Ovary (tissue), 9 donors: ENCODE measurements around the gene FAM240B. TPM values are rescaled to one million over a fixed set of nuclear protein-coding genes. Genes with fewer than 3 reads are reported as not detected.

ENCODE experiments used
- DNase-seq, 5 donors: peaks; one replicate each; pipeline ENCODE4 v3.0.0-alpha.2; 2019 to 2020
- H3K27ac ChIP-seq, 2 donors: fragments of 200-600 bp; one replicate each; pipeline versions ENCODE4 v1.5.1 to v1.8.0; 2019 to 2022
- H3K27me3 ChIP-seq: fragments of 200-600 bp; one replicate; pipeline ENCODE4 v1.8.0; 2022
- H3K36me3 ChIP-seq: fragments of 200-600 bp; sonication (generic); one replicate; pipeline ENCODE4 v1.5.1; 2019
- H3K4me1 ChIP-seq: one replicate; pipeline ENCODE4 v1.8.1; 2013; ENCODE audit warnings: mild to moderate bottlenecking, moderate library complexity; ENCODE audit not compliant: insufficient read depth
- H3K4me3 ChIP-seq: fragments of 200-600 bp; sonication (generic); one replicate; pipeline ENCODE4 v1.5.1; 2017
- H3K9me3 ChIP-seq, 2 donors: fragments of 200-600 bp in 1 of 2; sonication (generic) in 1 of 2; one replicate each; pipeline versions ENCODE4 v1.5.1 to v1.8.1; 2013 to 2019; ENCODE audit warnings: mild to moderate bottlenecking in 1 of 2, moderate library complexity in 1 of 2
- CTCF ChIP-seq, 3 donors: fragments of 450-650 bp in 2 of 3; fragments of 200-600 bp in 1 of 3; IDR thresholded peaks; one replicate each; pipeline versions ENCODE4 v1.5.1 to v1.8.0; 2016 to 2022; ENCODE audit warnings: antibody characterized with exemption in 3 of 3, mild to moderate bottlenecking in 1 of 3
- EP300 ChIP-seq: sonication (generic); formaldehyde crosslinking; IDR thresholded peaks from one replicate; pipeline ENCODE4 v1.6.1; 2017; ENCODE audit warnings: antibody characterized with exemption
- POLR2A ChIP-seq: fragments of 450-650 bp; IDR thresholded peaks from one replicate; pipeline ENCODE4 v1.6.1; 2017; ENCODE audit warnings: antibody characterized with exemption, mild to moderate bottlenecking, moderate library complexity
- WGBS, 3 donors: extraction: QIAGEN DNeasy Blood & Tissue Kit in 1 of 3; methylation state at CpG; one replicate each; pipeline versions ENCODE4 v1.1.5 to v1.1.7; 2013 to 2017; 5-methylcytosine and 5-hydroxymethylcytosine counted together
- intact Hi-C, 4 donors: fragments of 100-400 bp; cut with DNase I; formaldehyde crosslinking; loops; one replicate each; pipeline versions ENCODE4 v1.11.0 to v1.15.1; 2022 to 2023
- polyA plus RNA-seq, 2 donors: library from polyadenylated mRNA; stranded (reverse); fragments of 200-250 nt in 1 of 2; fragments of 350-450 nt in 1 of 2; fragmentation: Illumina TruSeq in 1 of 2; extraction: RNeasy Lipid Tissue Mini Kit (QIAGEN cat#74804) in 1 of 2; gene quantifications; one replicate each; pipeline ENCODE4 v1.2.3, GENCODE V29; 2013 to 2014
- total RNA-seq, 7 donors: library from RNA; depleted of rRNA in 2 of 7; stranded (reverse); fragments of >200 nt in 2 of 7; fragmentation: NEBNext Ultra II Directional in 3 of 7; extraction: Animal tissue kit (Norgen Biotek cat#: 25700) in 3 of 7; gene quantifications; one replicate each; pipeline versions ENCODE4 v1.1.0 to v1.2.4, GENCODE V29; 2016 to 2023
- donor health status: DM: no; HTN: no; CAD: no; lungs with moderate emphysema.
- donor health status: DM: no; HTN: no; CAD: no.
- donor health status: Bipolar disorder and iron deficiency.
- donor health status: DM: yes; HTN: yes; CAD: no.
- donor health status: DM: no; HTN: no; CAD: no.
- donor health status: DM: yes; HTN: yes; CAD: no.

The FAM240B gene
- total and polyA plus RNA-seq, 9 donors, result not detected

GRCh38 chr9:38686933-38687332, 33.0 kb downstream of the FAM240B start:
- no peaks in the 10 kb centered on the region for H3K9me3 ChIP-seq
- no peak for TF ChIP-seq POLR2A
- no peak for TF ChIP-seq CTCF (IDR thresholded peaks at IDR 0.05)
- no peak for TF ChIP-seq EP300
- intact Hi-C loops, result loop anchor here in 1 of 4 donors (10.0 kb wide), 1 partner anchor 48 kb away; no protein-coding TSS in a partner anchor
- H3K36me3 ChIP-seq, result no peaks in the 10 kb centered on the region
- H3K4me3 ChIP-seq, result no peak overlapping the region
- DNase-seq, result no peak
- peaks cover 8% of the 10 kb centered on the region for H3K4me1 ChIP-seq
- H3K27ac ChIP-seq, result no peak overlapping the region
- no peaks in the 10 kb centered on the region for H3K27me3 ChIP-seq
- 31 to 39% (median 33%) methylated on average over 10 of the region's 10 CpGs for WGBS, 3 donors

GRCh38 chr9:38685535-38685934, 34.4 kb downstream of the FAM240B start:
- Histone ChIP-seq H3K27me3 (no peaks in the 10 kb centered on the region), H3K36me3 (no peaks in the 10 kb centered on the region), H3K4me3 (no peak overlapping the region), H3K4me1 (peaks cover 5% of the 10 kb centered on the region), H3K9me3 (no peaks in the 10 kb centered on the region), H3K27ac (no peak overlapping the region)
- intact Hi-C loops, result loop anchor here in 1 of 4 donors (10.0 kb wide), 1 partner anchor 49 kb away; no protein-coding TSS in a partner anchor
- WGBS, 3 donors, result 72 to 90% (median 78%) methylated on average over 2 of the region's 2 CpGs
- no peak for TF ChIP-seq CTCF (IDR thresholded peaks at IDR 0.05)
- TF ChIP-seq POLR2A, result no peak
- TF ChIP-seq EP300, result no peak
- DNase-seq, result no peak

- no peak for DNase-seq
- 92 to 94% (median 92%) methylated on average over 8 of the region's 8 CpGs for WGBS, 3 donors
- intact Hi-C loops, result loop anchor here in 1 of 4 donors (10.0 kb wide), 1 partner anchor 51 kb away; no protein-coding TSS in a partner anchor
- H3K4me1 ChIP-seq, result peaks cover 3% of the 10 kb centered on the region
- no peak for TF ChIP-seq CTCF (IDR thresholded peaks at IDR 0.05)
- no peak for TF ChIP-seq EP300
- no peak for TF ChIP-seq POLR2A
- H3K9me3 ChIP-seq, result no peaks in the 10 kb centered on the region
- H3K27me3 ChIP-seq, result no peaks in the 10 kb centered on the region
- no peak overlapping the region for H3K4me3 ChIP-seq
- H3K36me3 ChIP-seq, result no peaks in the 10 kb centered on the region
- H3K27ac ChIP-seq, result no peak overlapping the region
Observed at GRCh38 chr9:38683336-38683735, 36.6 kb downstream of the FAM240B start.

GRCh38 chr9:38682713-38683112, 37.2 kb downstream of the FAM240B start:
- no peak overlapping the region for H3K27ac ChIP-seq
- no peak for DNase-seq
- intact Hi-C loops, result loop anchor here in 1 of 4 donors (10.0 kb wide), 1 partner anchor 52 kb away; no protein-coding TSS in a partner anchor
- H3K36me3 ChIP-seq, result no peaks in the 10 kb centered on the region
- no peak overlapping the region for H3K4me3 ChIP-seq
- TF ChIP-seq EP300 (no peak), CTCF (IDR thresholded peaks at IDR 0.05) (no peak), POLR2A (no peak)
- 50 to 81% (median 64%) methylated on average over 3 of the region's 3 CpGs for WGBS, 3 donors
- H3K27me3 ChIP-seq, result no peaks in the 10 kb centered on the region
- no peaks in the 10 kb centered on the region for H3K9me3 ChIP-seq
- peaks cover 6% of the 10 kb centered on the region for H3K4me1 ChIP-seq
